Gastroesophageal sphincter (tissue), 3 donors: ENCODE data around the gene FOXN3.

Source experiments
- POLR2AphosphoS5 ChIP-seq: sonication (generic); formaldehyde crosslinking; IDR thresholded peaks from one replicate; pipeline ENCODE4 v1.6.1; 2017; ENCODE audit warnings: antibody characterized with exemption
- TF ChIP-seq, protein P1 (sequence below), 4 experiments: fragments of 200-600 bp in 2 of 4; fragments of 450-650 bp in 2 of 4; sonication (generic) in 1 of 4; IDR thresholded peaks; one replicate each; pipeline ENCODE4 v1.5.1; 2017 to 2019; ENCODE audit warnings: antibody characterized with exemption in 4 of 4, mild to moderate bottlenecking in 2 of 4, moderate library complexity in 2 of 4

DNA sequence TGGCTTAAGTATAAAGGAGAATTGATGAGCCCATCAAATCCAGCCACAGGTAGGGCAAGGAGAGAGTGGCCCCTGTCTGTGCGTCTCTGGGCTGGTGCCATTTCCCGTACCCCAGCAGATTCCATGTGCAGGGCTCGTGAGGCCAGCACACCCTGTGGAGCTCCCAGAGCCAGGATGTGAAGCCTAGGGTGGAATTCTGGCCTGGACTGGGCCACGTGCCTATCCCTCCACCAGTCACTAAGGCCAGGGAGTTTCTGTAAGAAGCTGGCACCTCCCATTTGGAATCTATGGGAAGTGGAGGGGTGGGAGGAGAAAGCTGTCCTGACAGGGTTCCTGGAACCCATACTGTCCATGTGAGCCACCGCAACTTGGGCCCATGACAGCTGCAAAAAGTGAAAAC lies 148.5 kb downstream of the FOXN3 start:
- TF ChIP-seq POLR2AphosphoS5: no peak
- TF ChIP-seq, protein P1, sequence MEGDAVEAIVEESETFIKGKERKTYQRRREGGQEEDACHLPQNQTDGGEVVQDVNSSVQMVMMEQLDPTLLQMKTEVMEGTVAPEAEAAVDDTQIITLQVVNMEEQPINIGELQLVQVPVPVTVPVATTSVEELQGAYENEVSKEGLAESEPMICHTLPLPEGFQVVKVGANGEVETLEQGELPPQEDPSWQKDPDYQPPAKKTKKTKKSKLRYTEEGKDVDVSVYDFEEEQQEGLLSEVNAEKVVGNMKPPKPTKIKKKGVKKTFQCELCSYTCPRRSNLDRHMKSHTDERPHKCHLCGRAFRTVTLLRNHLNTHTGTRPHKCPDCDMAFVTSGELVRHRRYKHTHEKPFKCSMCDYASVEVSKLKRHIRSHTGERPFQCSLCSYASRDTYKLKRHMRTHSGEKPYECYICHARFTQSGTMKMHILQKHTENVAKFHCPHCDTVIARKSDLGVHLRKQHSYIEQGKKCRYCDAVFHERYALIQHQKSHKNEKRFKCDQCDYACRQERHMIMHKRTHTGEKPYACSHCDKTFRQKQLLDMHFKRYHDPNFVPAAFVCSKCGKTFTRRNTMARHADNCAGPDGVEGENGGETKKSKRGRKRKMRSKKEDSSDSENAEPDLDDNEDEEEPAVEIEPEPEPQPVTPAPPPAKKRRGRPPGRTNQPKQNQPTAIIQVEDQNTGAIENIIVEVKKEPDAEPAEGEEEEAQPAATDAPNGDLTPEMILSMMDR (IDR thresholded peaks at IDR 0.05): no peak
